ENCODE results near the gene SDC4. TPM values are rescaled to one million over a fixed set of nuclear protein-coding genes. Genes with fewer than 3 reads are reported as not detected.
"Not testable (repeated sequence)": the region's sequence is repeated elsewhere in the genome, so short reads cannot be mapped to it uniquely, and the experiment has no call there.

SDC4 gene
- total RNA-seq, 4 donors from 2014 or later: 60.7 to 140 (median 94.3) TPM

- in situ Hi-C loops (cut with MboI; ENCODE audit: low pct_ligation_motif_present in 1 of 4, low pct_unique_long_range_greater_than_20kb in 1 of 4, low sequenced_read_pairs in 3 of 4): no loop called here
- H3K9me3 ChIP-seq: no peaks in the 10 kb centered on the region
- intact Hi-C loops (cut with DNase I; ENCODE audit: low total_unique reads): no loop called here
- peak overlapping the region; percentile 68 to 94 (median 80) for H3K27ac ChIP-seq
- H3K4me1 ChIP-seq: peaks cover 14 to 40% (median 20%) of the 10 kb centered on the region in 4 donors
- WGBS, 2 donors (ENCODE audit: low coverage in 1 of 2): 94 to 100% methylated on average over 1 of the region's 1 CpG
- TF ChIP-seq POLR2A (IDR thresholded peaks at IDR 0.05): no peak
- no peak for TF ChIP-seq EP300 (IDR thresholded peaks at IDR 0.05; ENCODE audit: low read depth)
- no peak for TF ChIP-seq POLR2AphosphoS5 (IDR thresholded peaks at IDR 0.05)
- TF ChIP-seq, protein P1, sequence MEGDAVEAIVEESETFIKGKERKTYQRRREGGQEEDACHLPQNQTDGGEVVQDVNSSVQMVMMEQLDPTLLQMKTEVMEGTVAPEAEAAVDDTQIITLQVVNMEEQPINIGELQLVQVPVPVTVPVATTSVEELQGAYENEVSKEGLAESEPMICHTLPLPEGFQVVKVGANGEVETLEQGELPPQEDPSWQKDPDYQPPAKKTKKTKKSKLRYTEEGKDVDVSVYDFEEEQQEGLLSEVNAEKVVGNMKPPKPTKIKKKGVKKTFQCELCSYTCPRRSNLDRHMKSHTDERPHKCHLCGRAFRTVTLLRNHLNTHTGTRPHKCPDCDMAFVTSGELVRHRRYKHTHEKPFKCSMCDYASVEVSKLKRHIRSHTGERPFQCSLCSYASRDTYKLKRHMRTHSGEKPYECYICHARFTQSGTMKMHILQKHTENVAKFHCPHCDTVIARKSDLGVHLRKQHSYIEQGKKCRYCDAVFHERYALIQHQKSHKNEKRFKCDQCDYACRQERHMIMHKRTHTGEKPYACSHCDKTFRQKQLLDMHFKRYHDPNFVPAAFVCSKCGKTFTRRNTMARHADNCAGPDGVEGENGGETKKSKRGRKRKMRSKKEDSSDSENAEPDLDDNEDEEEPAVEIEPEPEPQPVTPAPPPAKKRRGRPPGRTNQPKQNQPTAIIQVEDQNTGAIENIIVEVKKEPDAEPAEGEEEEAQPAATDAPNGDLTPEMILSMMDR (IDR thresholded peaks at IDR 0.05): no peak
- no peak overlapping the region for H3K4me3 ChIP-seq
- H3K36me3 ChIP-seq: no peaks in the 10 kb centered on the region
- no peaks in the 10 kb centered on the region for H3K27me3 ChIP-seq
- DNase-seq: no peak
Measured at GRCh38 chr20:45353746-45354145, 5.5 kb upstream of the SDC4 start.

GRCh38 chr20:45352729-45353128 is 4.5 kb upstream of the SDC4 start:
- intact Hi-C loops (cut with DNase I; ENCODE audit: low total_unique reads) (no loop called here), in situ Hi-C loops (cut with MboI; ENCODE audit: low pct_ligation_motif_present in 1 of 4, low pct_unique_long_range_greater_than_20kb in 1 of 4, low sequenced_read_pairs in 3 of 4) (no loop called here)
- no peaks in the 10 kb centered on the region for H3K9me3 ChIP-seq
- H3K36me3 ChIP-seq: no peaks in the 10 kb centered on the region
- TF ChIP-seq POLR2A (IDR thresholded peaks at IDR 0.05): no peak
- TF ChIP-seq, protein P1 (IDR thresholded peaks at IDR 0.05): no peak
- TF ChIP-seq EP300 (IDR thresholded peaks at IDR 0.05; ENCODE audit: low read depth): no peak
- TF ChIP-seq POLR2AphosphoS5 (IDR thresholded peaks at IDR 0.05): no peak
- H3K27ac ChIP-seq: no peak overlapping the region
- no peaks in the 10 kb centered on the region for H3K27me3 ChIP-seq
- no peak overlapping the region for H3K4me3 ChIP-seq
- no peak for DNase-seq
- peaks cover 7 to 34% (median 11%) of the 10 kb centered on the region in 4 donors for H3K4me1 ChIP-seq
- WGBS, 2 donors (ENCODE audit: low coverage in 1 of 2): 83 to 84% methylated on average over 3 of the region's 3 CpGs

DNA sequence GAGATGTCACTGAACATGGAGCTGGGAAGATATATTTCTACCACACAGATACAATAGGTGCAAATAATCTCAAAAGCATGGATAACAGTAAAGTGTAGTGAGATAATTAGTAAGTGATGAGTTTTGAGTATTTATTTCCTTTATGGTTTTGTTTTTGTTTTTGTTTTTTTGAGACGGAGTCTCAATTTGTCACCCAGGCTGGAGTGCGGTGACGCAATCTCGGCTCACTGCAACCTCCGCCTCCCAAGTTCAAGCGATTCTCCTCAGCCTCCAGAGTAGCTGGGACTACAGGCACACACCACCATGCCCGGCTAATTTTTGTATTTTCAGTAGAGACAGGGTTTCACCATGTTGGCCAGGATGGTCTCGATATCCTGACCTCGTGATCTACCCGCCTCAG is 2.6 kb upstream of the SDC4 start:
- H3K27ac ChIP-seq; in situ Hi-C loops (cut with MboI; ENCODE audit: low pct_ligation_motif_present in 1 of 4, low pct_unique_long_range_greater_than_20kb in 1 of 4, low sequenced_read_pairs in 3 of 4); H3K27me3 ChIP-seq; H3K36me3 ChIP-seq; H3K9me3 ChIP-seq; H3K4me3 ChIP-seq; intact Hi-C loops (cut with DNase I; ENCODE audit: low total_unique reads); DNase-seq: not testable (repeated sequence)
- 91 to 96% methylated on average over 9 to 10 of the region's 10 CpGs for WGBS, 2 donors (ENCODE audit: low coverage in 1 of 2)
- H3K4me1 ChIP-seq: peaks cover 8 to 38% (median 16%) of the 10 kb centered on the region in 4 donors

GRCh38 chr20:45350217-45350616 is 2.0 kb upstream of the SDC4 start:
- no peaks in the 10 kb centered on the region for H3K9me3 ChIP-seq
- no peak for TF ChIP-seq EP300 (IDR thresholded peaks at IDR 0.05; ENCODE audit: low read depth)
- no peaks in the 10 kb centered on the region for H3K36me3 ChIP-seq
- peaks cover 6 to 38% (median 21%) of the 10 kb centered on the region in 4 donors for H3K4me1 ChIP-seq
- in situ Hi-C loops (cut with MboI; ENCODE audit: low pct_ligation_motif_present in 1 of 4, low pct_unique_long_range_greater_than_20kb in 1 of 4, low sequenced_read_pairs in 3 of 4): no loop called here
- H3K4me3 ChIP-seq: no peak overlapping the region
- H3K27ac ChIP-seq: no peak overlapping the region
- no peak for DNase-seq
- 40 to 50% methylated on average over 1 of the region's 1 CpG for WGBS, 2 donors (ENCODE audit: low coverage in 1 of 2)
- H3K27me3 ChIP-seq: no peaks in the 10 kb centered on the region
- intact Hi-C loops (cut with DNase I; ENCODE audit: low total_unique reads): no loop called here

- no peak for DNase-seq
- Histone ChIP-seq H3K27me3 (no peaks in the 10 kb centered on the region), H3K27ac (peak overlapping the region; percentile 92 to 96 (median 94)), H3K4me3 (peak overlapping the region; percentile 58 to 73 (median 68)), H3K9me3 (no peaks in the 10 kb centered on the region), H3K4me1 (peaks cover 15 to 56% (median 49%) of the 10 kb centered on the region in 4 donors), H3K36me3 (no peaks in the 10 kb centered on the region)
- 10 to 14% methylated on average over 2 to 10 of the region's 10 CpGs for WGBS, 2 donors (ENCODE audit: low coverage in 1 of 2)
- TF ChIP-seq, protein P1 (IDR thresholded peaks at IDR 0.05): no peak
- TF ChIP-seq POLR2A (IDR thresholded peaks at IDR 0.05): no peak
- no peak for TF ChIP-seq EP300 (IDR thresholded peaks at IDR 0.05; ENCODE audit: low read depth)
- TF ChIP-seq POLR2AphosphoS5 (IDR thresholded peaks at IDR 0.05): no peak
- intact Hi-C loops (cut with DNase I; ENCODE audit: low total_unique reads) (loop anchor here (5.0 kb wide), 1 partner anchor 100 kb away; no protein-coding TSS in a partner anchor), in situ Hi-C loops (cut with MboI; ENCODE audit: low pct_ligation_motif_present in 1 of 4, low pct_unique_long_range_greater_than_20kb in 1 of 4, low sequenced_read_pairs in 3 of 4) (no loop called here)
Measured at GRCh38 chr20:45347297-45347935, 808 bp downstream of the SDC4 start.
